Stimulated activated naive CD4-positive, alpha-beta T cell (primary cell): Measurements from ENCODE around the gene KIF21A.

ENCODE experiments used
- DNase-seq, 6 experiments: peaks; one replicate each; lab custom pipeline; 2025; lab: John Stamatoyannopoulos, UW

The KIF21A gene

GRCh38 chr12:39440101-39440500, 2.8 kb downstream of the KIF21A start:
- DNase-seq = no peak

- no peak for DNase-seq
Measured at GRCh38 chr12:39435531-39435930, 7.4 kb downstream of the KIF21A start.

GRCh38 chr12:39431797-39432196, 11.1 kb downstream of the KIF21A start:
- DNase-seq = no peak

GRCh38 chr12:39431002-39431796, 11.7 kb downstream of the KIF21A start:
- DNase-seq = no peak

- no peak for DNase-seq
Measured at GRCh38 chr12:39429809-39430208, 13.1 kb downstream of the KIF21A start.

- DNase-seq = no peak
Measured at GRCh38 chr12:39427360-39427808, 15.5 kb downstream of the KIF21A start.

GRCh38 chr12:39426636-39427240, 16.2 kb downstream of the KIF21A start:
- DNase-seq = no peak

- DNase-seq = no peak
Measured at GRCh38 chr12:39420043-39420442, 22.9 kb downstream of the KIF21A start.

- no peak for DNase-seq
Measured at GRCh38 chr12:39419471-39419870, 23.4 kb downstream of the KIF21A start.

- no peak for DNase-seq
Measured at GRCh38 chr12:39417916-39418315, 25.0 kb downstream of the KIF21A start.

GRCh38 chr12:39413836-39414771, 28.8 kb downstream of the KIF21A start:
- no peak for DNase-seq

GRCh38 chr12:39412210-39412609, 30.7 kb downstream of the KIF21A start:
- DNase-seq = no peak

GRCh38 chr12:39406262-39406661, 36.7 kb downstream of the KIF21A start:
- no peak for DNase-seq

GRCh38 chr12:39405580-39405979, 37.3 kb downstream of the KIF21A start:
- DNase-seq = no peak

- no peak for DNase-seq
Measured at GRCh38 chr12:39404000-39404399, 38.9 kb downstream of the KIF21A start.

GRCh38 chr12:39403376-39403775, 39.5 kb downstream of the KIF21A start:
- no peak for DNase-seq

GRCh38 chr12:39402922-39403321, 40.0 kb downstream of the KIF21A start:
- DNase-seq = no peak

GRCh38 chr12:39401459-39401858, 41.5 kb downstream of the KIF21A start:
- DNase-seq = no peak

GRCh38 chr12:39395866-39396265, 47.1 kb downstream of the KIF21A start:
- DNase-seq = no peak

GRCh38 chr12:39393890-39394289, 49.0 kb downstream of the KIF21A start:
- no peak for DNase-seq

- DNase-seq = no peak
Measured at GRCh38 chr12:39393179-39393578, 49.7 kb downstream of the KIF21A start.

- no peak for DNase-seq
Measured at GRCh38 chr12:39392154-39392925, 50.6 kb downstream of the KIF21A start.
